ENCODE measurements around the gene STOX1.
A peak's percentile ranks its signal among the peaks of the same experiment; 100 is the strongest.
"Not testable (repeated sequence)": the region's sequence is repeated elsewhere in the genome, so short reads cannot be mapped to it uniquely, and the experiment has no call there.

The STOX1 gene

DNA sequence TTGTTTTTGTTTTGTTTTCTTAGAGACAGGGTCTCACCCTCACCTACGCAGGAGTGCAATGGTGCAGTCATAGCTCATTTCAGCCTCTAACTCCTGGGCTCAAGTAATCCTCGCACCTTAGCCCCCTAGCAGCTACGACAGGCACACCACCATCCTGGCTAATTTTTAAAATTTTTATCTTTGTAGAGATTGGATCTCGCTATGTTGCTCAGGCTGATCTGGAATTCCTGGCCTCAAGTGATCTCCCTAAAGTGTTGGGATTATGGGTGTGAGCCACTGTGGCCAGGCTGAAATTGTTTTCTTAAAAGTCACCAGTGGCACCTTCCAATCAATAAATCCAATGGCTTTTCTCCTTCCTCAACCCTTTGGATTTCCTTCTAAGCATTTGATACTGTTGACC lies 52.9 kb downstream of the STOX1 start:
- Histone ChIP-seq H3K9me3 (ENCODE audit: control insufficient read depth in 2 of 2, low read length in 2 of 2) (no peaks in the 10 kb centered on the region), H3K4me1 (ENCODE audit: control insufficient read depth, insufficient read depth, low read length) (no peaks in the 10 kb centered on the region), H3K27ac (ENCODE audit: low read length) (no peak overlapping the region), H3K4me3 (ENCODE audit: low read length in 2 of 2) (no peak overlapping the region), H3K36me3 (ENCODE audit: control insufficient read depth in 2 of 2, insufficient read depth in 2 of 2, low read length in 2 of 2) (no peaks in the 10 kb centered on the region), H3K27me3 (ENCODE audit: control insufficient read depth in 1 of 2, insufficient read depth in 2 of 2, low read length in 2 of 2) (no peaks in the 10 kb centered on the region), H3K9ac (ENCODE audit: low read length in 2 of 2) (no peak overlapping the region)

DNA sequence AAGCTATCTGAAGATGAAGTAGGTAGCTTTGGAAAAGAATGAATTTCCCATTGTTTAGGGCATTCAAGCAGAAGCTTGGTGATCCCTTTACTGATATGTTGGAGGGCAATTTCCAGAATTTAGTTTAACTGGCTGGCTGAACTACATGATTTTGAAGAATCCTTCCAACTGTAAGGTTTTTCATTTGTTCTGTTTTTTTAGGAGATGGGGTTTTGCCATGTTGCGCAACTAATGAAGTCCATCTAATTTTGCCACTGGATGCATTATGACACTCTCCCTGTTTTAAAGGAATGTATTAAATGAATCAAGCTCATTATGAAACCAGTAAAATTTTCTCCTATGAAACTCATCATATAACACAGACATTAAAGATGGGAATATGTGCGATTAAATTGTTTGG lies 67.7 kb downstream of the STOX1 start:
- Histone ChIP-seq H3K9me3 (ENCODE audit: control insufficient read depth in 2 of 2, low read length in 2 of 2) (no peaks in the 10 kb centered on the region), H3K27me3 (ENCODE audit: control insufficient read depth in 1 of 2, insufficient read depth in 2 of 2, low read length in 2 of 2) (no peaks in the 10 kb centered on the region), H3K4me3 (ENCODE audit: low read length in 2 of 2) (no peak overlapping the region), H3K36me3 (ENCODE audit: control insufficient read depth in 2 of 2, insufficient read depth in 2 of 2, low read length in 2 of 2) (no peaks in the 10 kb centered on the region), H3K4me1 (ENCODE audit: control insufficient read depth, insufficient read depth, low read length) (no peaks in the 10 kb centered on the region), H3K27ac (ENCODE audit: low read length) (no peak overlapping the region), H3K9ac (ENCODE audit: low read length in 2 of 2) (no peak overlapping the region)

DNA sequence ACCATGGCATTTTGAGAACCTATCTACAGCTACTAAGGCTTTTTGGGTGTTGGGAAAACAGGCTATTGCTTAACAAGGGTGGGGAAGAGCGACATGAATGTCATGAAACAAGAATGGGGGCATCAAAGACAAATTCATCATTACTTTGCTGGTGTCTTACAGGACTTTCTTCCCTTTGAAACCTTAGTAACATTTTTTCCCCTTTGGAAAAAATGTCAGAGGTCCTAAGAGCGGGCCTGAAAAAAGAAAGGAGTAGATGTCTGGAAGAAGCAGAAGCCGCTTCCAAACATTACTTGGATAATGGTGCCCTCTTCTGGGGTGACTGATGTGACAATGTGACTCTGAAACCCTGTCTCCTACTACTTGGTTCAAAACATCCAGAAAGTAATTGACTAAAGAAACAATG lies 70.0 kb downstream of the STOX1 start:
- Histone ChIP-seq H3K4me1 (ENCODE audit: control insufficient read depth, insufficient read depth, low read length) (peaks cover 10% of the 10 kb centered on the region), H3K27me3 (ENCODE audit: control insufficient read depth in 1 of 2, insufficient read depth in 2 of 2, low read length in 2 of 2) (no peaks in the 10 kb centered on the region), H3K9ac (ENCODE audit: low read length in 2 of 2) (peak overlapping the region in 1 of 2 donors; percentile 34), H3K27ac (ENCODE audit: low read length) (no peak overlapping the region), H3K9me3 (ENCODE audit: control insufficient read depth in 2 of 2, low read length in 2 of 2) (no peaks in the 10 kb centered on the region), H3K36me3 (ENCODE audit: control insufficient read depth in 2 of 2, insufficient read depth in 2 of 2, low read length in 2 of 2) (no peaks in the 10 kb centered on the region), H3K4me3 (ENCODE audit: low read length in 2 of 2) (no peak overlapping the region)

- H3K9me3 ChIP-seq (ENCODE audit: control insufficient read depth in 2 of 2, low read length in 2 of 2): no peaks in the 10 kb centered on the region
These were observed 71.9 kb downstream of the STOX1 start for GRCh38 chr10:68899186-68899745.

GRCh38 chr10:68900427-68901104 lies 73.2 kb downstream of the STOX1 start:
- no peaks in the 10 kb centered on the region for H3K27me3 ChIP-seq (ENCODE audit: control insufficient read depth in 1 of 2, insufficient read depth in 2 of 2, low read length in 2 of 2)
- no peaks in the 10 kb centered on the region for H3K36me3 ChIP-seq (ENCODE audit: control insufficient read depth in 2 of 2, insufficient read depth in 2 of 2, low read length in 2 of 2)
- peak overlapping the region; percentile 96 to 98 for H3K9ac ChIP-seq (ENCODE audit: low read length in 2 of 2)

More at GRCh38 chr10:68899186-68899745, 71.9 kb downstream of the STOX1 start:
- Histone ChIP-seq H3K27me3 (ENCODE audit: control insufficient read depth in 1 of 2, insufficient read depth in 2 of 2, low read length in 2 of 2) (no peaks in the 10 kb centered on the region), H3K4me3 (ENCODE audit: low read length in 2 of 2) (no peak overlapping the region), H3K36me3 (ENCODE audit: control insufficient read depth in 2 of 2, insufficient read depth in 2 of 2, low read length in 2 of 2) (no peaks in the 10 kb centered on the region), H3K4me1 (ENCODE audit: control insufficient read depth, insufficient read depth, low read length) (peaks cover 10% of the 10 kb centered on the region), H3K9ac (ENCODE audit: low read length in 2 of 2) (no peak overlapping the region), H3K27ac (ENCODE audit: low read length) (no peak overlapping the region)

DNA sequence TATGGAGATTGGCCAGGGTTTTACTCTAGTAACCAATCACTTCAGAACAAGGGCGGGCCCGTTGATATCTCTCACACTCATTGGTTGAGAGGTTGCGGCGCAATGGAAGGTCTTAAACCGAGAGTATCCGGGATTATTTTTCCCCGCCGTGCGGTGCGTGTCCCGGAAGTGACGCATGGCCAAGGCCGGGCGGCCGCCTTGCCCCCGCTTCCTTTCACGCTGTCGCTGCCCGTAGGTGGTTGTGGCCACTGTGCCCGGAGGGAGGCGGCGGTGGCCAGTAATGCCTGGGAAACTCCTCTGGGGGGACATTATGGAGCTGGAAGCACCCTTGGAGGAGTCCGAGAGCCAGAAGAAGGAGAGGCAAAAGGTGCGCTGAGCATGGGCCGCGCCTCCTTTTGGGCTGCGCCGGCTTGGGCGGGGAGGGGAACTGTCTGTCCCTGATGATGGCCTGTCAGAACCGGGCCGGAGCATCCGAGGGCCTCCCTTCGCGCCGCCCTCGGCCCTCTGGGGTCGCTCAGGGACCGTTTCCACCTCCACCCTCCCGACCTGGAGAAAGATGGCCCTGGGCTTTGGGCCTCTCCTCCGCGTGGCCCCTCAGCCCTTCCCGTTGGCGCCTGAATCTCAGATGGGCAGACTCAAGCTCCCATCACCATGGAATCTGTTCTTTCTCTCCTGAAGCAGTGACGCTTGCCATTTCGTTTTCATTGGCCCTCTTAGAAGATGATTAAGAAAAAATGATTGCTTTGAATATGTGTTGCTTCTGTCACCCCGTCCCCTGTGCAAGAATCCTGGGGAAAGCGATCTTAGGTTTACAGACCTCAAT lies 74.0 kb downstream of the STOX1 start, which contains the start of gene DDX50:
DDX50 (plus strand) TSS at position 211 of the 823 bp plus-strand sequence; CDS start at position 281, 70 bp downstream.
- Histone ChIP-seq H3K9me3 (ENCODE audit: control insufficient read depth in 2 of 2, low read length in 2 of 2) (no peaks in the 10 kb centered on the region), H3K27me3 (ENCODE audit: control insufficient read depth in 1 of 2, insufficient read depth in 2 of 2, low read length in 2 of 2) (no peaks in the 10 kb centered on the region), H3K4me3 (ENCODE audit: low read length in 2 of 2) (peak within 1 kb of the TSS; percentile 67 to 96), H3K36me3 (ENCODE audit: control insufficient read depth in 2 of 2, insufficient read depth in 2 of 2, low read length in 2 of 2) (no peaks in the 10 kb centered on the region), H3K9ac (ENCODE audit: low read length in 2 of 2) (peak within 1 kb of the TSS; percentile 96 to 98), H3K4me1 (ENCODE audit: control insufficient read depth, insufficient read depth, low read length) (peaks cover 10% of the 10 kb centered on the region), H3K27ac (ENCODE audit: low read length) (peak within 1 kb of the TSS; percentile 99)

More at GRCh38 chr10:68900427-68901104, 73.2 kb downstream of the STOX1 start:
- Histone ChIP-seq H3K4me3 (ENCODE audit: low read length in 2 of 2) (peak overlapping the region; percentile 67 to 96), H3K27ac (ENCODE audit: low read length) (peak overlapping the region; percentile 99), H3K9me3 (ENCODE audit: control insufficient read depth in 2 of 2, low read length in 2 of 2) (no peaks in the 10 kb centered on the region), H3K4me1 (ENCODE audit: control insufficient read depth, insufficient read depth, low read length) (peaks cover 10% of the 10 kb centered on the region)

DNA sequence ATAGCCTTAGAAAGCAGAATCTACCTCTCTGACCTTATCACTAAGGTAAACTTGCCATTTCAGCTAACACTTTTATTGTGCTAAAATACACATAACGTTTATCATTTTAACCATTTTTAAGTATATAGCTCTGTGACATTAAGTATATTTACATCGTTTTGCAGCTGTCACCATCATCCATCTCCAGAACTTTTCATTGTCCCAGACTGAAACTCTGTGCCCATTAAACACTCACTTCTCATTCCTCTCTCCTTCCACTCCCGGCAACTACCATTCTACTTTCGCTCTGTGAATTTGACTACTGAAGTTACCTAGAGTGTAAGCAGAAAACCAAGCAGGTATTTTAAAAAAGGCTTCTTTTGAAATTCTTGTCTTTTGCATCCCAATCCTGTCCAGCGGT lies 75.1 kb downstream of the STOX1 start:
- H3K27ac ChIP-seq (ENCODE audit: low read length): no peak overlapping the region
- no peaks in the 10 kb centered on the region for H3K9me3 ChIP-seq (ENCODE audit: control insufficient read depth in 2 of 2, low read length in 2 of 2)
- H3K9ac ChIP-seq (ENCODE audit: low read length in 2 of 2): peak overlapping the region in 1 of 2 donors; percentile 96
- peaks cover 0 to 4% of the 10 kb centered on the region in 2 donors for H3K36me3 ChIP-seq (ENCODE audit: control insufficient read depth in 2 of 2, insufficient read depth in 2 of 2, low read length in 2 of 2)
- H3K4me1 ChIP-seq (ENCODE audit: control insufficient read depth, insufficient read depth, low read length): peaks cover 10% of the 10 kb centered on the region
- H3K27me3 ChIP-seq (ENCODE audit: control insufficient read depth in 1 of 2, insufficient read depth in 2 of 2, low read length in 2 of 2): no peaks in the 10 kb centered on the region
- H3K4me3 ChIP-seq (ENCODE audit: low read length in 2 of 2): peak overlapping the region; percentile 67 to 96

DNA sequence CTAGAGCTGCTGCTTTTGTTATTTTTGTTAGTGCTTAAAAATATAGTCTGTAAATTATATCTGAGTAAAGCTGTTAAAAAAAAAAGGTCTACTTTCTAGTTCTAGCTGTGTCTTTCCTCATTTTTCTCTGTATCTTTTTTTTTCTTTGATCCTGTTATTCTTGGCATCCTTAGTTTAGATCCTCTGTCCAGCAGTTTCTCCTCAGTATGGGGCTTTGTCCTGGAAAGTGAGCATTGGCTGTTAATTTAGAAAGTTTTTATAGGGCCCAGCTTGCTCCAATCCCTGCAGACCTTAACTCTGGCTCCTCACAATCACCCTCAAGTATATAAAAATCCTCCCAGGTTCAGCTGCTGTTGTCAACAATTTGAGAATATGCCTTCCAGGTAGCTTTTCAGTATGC lies 97.3 kb downstream of the STOX1 start:
- Histone ChIP-seq H3K4me3 (ENCODE audit: low read length in 2 of 2) (no peak overlapping the region), H3K9ac (ENCODE audit: low read length in 2 of 2) (no peak overlapping the region), H3K27ac (ENCODE audit: low read length) (no peak overlapping the region), H3K4me1 (ENCODE audit: control insufficient read depth, insufficient read depth, low read length) (no peaks in the 10 kb centered on the region), H3K36me3 (ENCODE audit: control insufficient read depth in 2 of 2, insufficient read depth in 2 of 2, low read length in 2 of 2) (peaks cover 7 to 9% of the 10 kb centered on the region in 2 donors), H3K27me3 (ENCODE audit: control insufficient read depth in 1 of 2, insufficient read depth in 2 of 2, low read length in 2 of 2) (no peaks in the 10 kb centered on the region), H3K9me3 (ENCODE audit: control insufficient read depth in 2 of 2, low read length in 2 of 2) (no peaks in the 10 kb centered on the region)

DNA sequence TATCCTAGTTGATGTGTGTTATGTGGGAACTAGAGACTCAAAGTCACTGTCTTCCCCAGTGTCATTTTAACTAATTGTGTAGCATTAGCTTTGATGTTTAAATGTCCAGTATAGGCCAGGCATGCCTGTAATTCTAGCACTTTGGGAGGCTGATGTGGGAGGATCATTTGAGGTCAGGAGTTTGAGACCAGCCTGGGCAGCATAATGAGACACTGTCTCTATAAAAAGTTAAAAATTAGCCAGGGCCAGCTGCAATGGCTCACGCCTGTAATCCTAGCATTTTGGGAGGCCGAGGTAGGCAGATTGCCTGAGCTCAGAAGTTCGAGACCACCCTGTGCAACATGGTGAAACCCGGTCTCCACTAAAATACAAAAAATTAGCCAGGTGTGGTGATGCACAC lies 98.2 kb downstream of the STOX1 start:
- Histone ChIP-seq H3K36me3 (ENCODE audit: control insufficient read depth in 2 of 2, insufficient read depth in 2 of 2, low read length in 2 of 2) (peaks cover 8 to 11% of the 10 kb centered on the region in 2 donors), H3K4me1 (ENCODE audit: control insufficient read depth, insufficient read depth, low read length) (no peaks in the 10 kb centered on the region), H3K9ac (ENCODE audit: low read length in 2 of 2) (no peak overlapping the region), H3K27me3 (ENCODE audit: control insufficient read depth in 1 of 2, insufficient read depth in 2 of 2, low read length in 2 of 2) (no peaks in the 10 kb centered on the region), H3K27ac (ENCODE audit: low read length) (no peak overlapping the region), H3K4me3 (ENCODE audit: low read length in 2 of 2) (no peak overlapping the region), H3K9me3 (ENCODE audit: control insufficient read depth in 2 of 2, low read length in 2 of 2) (no peaks in the 10 kb centered on the region)

GRCh38 chr10:68929157-68929556 lies 101.8 kb downstream of the STOX1 start:
- peaks cover 15 to 23% of the 10 kb centered on the region in 2 donors for H3K36me3 ChIP-seq (ENCODE audit: control insufficient read depth in 2 of 2, insufficient read depth in 2 of 2, low read length in 2 of 2)
- H3K9ac ChIP-seq (ENCODE audit: low read length in 2 of 2); H3K4me3 ChIP-seq (ENCODE audit: low read length in 2 of 2); H3K4me1 ChIP-seq (ENCODE audit: control insufficient read depth, insufficient read depth, low read length); H3K9me3 ChIP-seq (ENCODE audit: control insufficient read depth in 2 of 2, low read length in 2 of 2); H3K27ac ChIP-seq (ENCODE audit: low read length); H3K27me3 ChIP-seq (ENCODE audit: control insufficient read depth in 1 of 2, insufficient read depth in 2 of 2, low read length in 2 of 2): not testable (repeated sequence)

All from stomach smooth muscle (tissue), 2 donors.